ENCODE data around the gene FHIP2A.
"Not testable (repeated sequence)": the region's sequence is repeated elsewhere in the genome, so short reads cannot be mapped to it uniquely, and the experiment has no call there.

FHIP2A gene

DNA sequence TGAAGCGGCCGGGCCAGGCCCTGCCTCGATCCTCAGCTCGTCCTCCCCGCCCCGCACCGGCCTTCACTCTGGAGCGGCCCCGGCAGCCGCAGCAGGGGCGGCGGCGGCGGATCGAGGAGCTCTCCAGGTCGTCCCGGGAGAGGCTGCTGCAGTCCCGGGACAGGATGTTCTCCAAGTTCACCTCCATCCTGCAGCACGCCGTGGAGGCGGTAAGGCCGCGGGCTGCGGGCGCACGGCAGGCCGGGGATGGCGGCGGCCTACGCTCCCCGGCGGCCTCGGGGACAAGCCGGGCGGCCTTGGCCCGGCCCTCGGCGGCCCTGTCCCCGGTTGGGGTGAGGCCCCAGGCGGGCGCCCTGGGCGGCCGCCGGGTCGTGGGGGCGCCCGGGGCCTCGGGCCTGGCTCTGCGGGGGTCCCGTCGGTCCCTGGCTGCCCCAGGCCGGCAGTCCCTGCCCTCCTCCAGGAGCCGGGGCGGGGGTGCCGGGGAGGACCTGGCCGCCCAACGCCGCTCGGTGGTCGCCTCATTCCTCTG lies 399 bp downstream of the FHIP2A start:
- no peak for DNase-seq

DNA sequence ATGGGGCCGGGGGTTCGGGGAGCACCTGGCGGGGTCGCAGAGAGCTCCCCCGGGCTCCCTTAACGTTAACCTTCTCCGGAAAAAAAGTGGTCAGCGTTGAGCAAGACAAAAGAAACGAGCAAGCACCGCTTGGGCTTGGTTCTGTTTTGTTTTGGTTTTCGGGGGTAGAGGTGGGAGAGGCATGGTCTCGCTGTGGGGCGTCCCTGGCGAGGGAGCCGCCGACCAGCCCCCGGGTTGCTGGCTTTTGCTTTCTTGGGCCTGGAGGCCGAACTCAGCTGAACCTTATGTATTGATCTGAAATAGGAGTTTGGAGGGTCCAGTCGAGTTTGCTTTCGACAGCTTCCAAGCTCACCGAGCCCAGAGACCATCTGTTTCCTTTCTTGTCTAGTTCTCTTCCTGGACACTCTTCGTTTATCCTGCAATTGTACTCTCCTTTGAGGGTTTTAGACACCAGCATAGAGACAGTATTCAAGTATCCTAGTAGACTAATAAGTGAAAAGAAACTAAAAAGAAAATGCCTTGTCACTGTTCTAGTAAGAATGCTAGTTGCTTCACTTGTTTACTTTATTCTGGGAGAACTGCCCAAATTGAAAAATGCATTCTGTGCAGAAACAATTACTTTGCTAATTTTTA lies 980 bp downstream of the FHIP2A start:
- DNase-seq = no peak

GRCh38 chr10:114823077-114823463 lies 1.5 kb downstream of the FHIP2A start:
- DNase-seq = no peak

DNA sequence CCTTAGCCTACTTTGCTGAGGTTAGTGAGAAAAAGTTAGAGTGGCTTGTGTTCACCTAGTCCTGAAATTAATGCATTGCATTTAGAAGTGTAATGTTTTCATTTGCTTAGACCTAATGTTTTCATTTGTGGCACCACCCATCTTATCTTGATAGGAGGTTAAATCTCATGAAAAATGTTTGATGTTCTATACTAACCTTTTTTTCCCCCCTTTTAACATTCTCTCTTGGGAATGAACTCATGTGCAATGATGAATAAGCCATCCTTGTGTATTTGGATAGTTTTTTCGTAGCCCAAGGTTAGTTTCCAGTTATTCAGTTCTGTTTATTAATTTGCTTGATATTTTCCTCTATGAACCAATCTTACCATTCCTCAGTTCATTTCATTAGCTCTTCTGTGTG lies 2.8 kb downstream of the FHIP2A start:
- no peak for DNase-seq

GRCh38 chr10:114825513-114826253 lies 4.1 kb downstream of the FHIP2A start:
- DNase-seq = no peak

- DNase-seq = no peak
Observed at GRCh38 chr10:114829160-114829909, 7.8 kb downstream of the FHIP2A start.

DNA sequence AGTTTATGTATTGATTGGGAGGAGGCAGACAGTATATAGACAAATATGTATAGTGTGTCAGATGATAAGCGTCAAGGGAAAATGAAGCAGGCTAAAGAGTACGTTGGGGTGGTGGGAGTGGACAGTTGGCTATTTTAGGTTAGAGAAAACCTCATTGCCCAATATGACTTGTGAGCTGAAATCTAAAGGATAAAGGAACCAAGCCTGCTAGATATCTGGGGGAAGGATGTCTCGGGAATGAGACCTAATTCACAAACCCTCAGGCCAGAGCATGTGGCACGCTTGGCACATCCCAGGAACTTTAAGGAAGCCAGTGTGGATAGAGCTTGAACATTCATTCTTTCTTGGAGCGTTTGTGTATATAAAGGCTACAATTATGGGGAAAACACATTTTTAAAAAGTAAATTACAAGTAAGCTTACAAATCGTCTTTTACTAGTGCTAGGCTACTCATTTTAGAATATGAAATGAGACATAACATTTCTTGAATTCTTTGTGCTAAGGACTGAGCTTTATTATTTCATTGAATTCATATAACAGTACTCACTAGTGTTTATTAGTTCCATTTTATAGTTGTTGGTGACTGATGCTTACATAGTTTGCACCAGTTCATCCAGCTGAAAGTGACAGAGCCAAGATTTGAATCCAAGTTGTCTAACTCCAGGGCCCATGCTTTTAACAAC lies 9.7 kb downstream of the FHIP2A start:
- DNase-seq = no peak

DNA sequence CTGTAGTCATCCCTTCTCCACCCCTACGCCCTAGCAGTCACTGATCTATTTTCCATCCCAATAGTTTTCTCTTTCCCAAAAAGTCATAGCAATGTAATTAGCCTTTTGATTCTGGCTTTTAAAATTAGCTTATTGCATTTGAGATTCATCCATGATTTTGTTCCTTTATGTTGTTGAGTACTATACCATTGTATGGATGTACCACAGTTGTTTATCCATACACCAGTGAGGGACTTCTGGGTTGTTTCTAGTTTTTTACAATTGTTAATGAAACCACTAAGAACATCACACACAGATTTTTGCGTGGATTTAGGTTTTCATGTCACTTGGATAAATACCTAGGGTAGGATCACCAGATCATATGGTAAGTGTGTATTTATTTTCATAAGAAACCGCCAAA lies 16.1 kb downstream of the FHIP2A start:
- no peak for DNase-seq

DNA sequence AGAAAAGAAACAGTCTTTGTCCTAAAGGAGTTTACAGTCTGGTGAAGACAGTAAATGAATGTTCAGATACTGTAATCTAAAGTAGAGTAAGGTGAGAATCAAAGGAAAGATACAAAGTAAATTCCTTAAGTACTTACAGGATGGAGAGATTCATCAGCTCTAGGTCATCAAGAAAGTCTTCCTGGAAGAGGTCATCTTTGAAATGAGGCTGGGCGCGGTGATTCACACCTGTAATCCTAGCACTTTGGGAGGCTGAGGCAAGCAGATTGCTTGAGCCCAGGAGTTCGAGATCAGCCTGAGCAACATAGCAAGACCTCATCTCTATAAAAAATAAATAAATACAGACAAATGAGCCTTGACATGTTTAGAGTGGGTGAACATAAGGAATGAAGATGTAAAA lies 18.3 kb downstream of the FHIP2A start:
- no peak for DNase-seq

GRCh38 chr10:114845978-114846693 lies 24.6 kb downstream of the FHIP2A start:
- DNase-seq = no peak

DNA sequence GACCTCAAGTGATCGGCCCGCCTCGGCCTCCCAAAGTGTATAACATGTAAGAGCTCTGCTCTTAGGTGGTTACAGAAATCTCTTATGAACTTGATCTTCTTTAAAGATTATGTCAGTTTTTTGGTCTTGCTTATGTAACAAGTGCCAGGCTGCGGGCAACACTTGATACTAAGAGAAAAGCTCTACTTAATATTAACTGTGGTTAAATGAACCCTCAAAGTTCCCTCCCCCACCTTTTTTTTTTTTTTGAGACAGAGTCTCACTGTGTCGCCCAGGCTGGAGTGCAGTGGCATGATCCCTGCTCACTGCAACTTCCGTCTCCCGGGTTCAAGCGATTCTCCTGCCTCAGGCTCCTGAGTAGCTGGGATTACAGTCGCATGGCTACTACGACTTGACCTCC lies 25.9 kb downstream of the FHIP2A start:
- DNase-seq = not testable (repeated sequence)

DNA sequence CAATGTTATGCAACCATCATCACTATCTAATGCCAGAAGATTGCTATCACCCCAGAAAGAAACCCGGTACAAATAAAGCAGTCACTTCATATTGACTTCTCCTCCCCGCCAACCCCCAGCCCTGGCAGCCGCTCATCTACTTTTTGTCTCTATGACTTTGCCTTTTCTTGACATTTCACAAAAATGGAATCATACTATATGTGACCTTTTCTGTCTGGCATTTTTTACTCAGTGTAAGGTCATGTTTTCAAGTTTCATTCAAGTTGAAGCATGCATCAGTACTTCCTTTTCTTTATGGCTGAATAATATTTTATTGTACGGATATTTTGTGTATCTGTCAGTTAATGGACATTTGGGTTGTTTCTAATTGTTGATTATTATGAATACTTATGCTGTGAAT lies 28.1 kb downstream of the FHIP2A start:
- DNase-seq = no peak

DNA sequence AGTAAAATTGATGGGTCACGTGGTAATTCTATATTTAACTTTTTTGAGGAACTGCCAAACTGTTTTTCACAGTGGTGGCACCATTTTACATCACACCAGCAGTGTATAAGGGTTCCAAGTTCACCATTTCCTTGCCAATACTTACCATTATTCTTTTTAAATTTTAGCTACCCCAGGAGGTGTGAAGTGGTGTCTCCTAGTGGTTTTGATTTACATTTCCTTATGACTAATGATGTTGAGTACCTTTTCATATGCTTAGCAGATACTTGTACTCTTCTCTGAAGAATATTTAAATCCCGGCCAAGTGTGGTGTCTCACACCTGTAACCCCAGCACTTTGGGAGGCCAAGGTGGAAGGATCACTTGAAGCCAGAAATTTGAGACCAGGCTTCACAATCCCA lies 28.5 kb downstream of the FHIP2A start:
- DNase-seq = no peak

- DNase-seq = no peak
Observed at GRCh38 chr10:114851336-114851735, 29.8 kb downstream of the FHIP2A start.

- no peak for DNase-seq
Observed at GRCh38 chr10:114852197-114852596, 30.6 kb downstream of the FHIP2A start.

DNA sequence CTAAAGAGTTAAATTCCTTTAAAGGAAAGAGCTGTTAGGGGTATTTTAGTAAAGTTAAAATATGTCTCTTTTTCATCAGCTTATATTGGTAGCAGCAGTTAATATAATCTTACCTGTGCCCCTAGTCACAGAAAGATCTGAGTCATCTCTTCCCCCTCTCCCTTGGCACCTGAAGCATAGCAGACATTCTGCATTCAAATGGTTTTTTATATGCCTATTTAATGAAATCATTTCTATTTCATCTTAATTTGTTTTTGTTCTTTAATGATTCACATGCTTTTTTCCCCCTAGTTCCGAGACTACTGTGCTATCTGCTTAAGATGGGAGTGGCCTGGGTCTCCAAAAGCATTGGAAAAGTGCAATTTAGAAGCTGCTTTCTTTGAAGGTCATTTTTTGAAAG lies 33.3 kb downstream of the FHIP2A start:
- DNase-seq = no peak

- DNase-seq = no peak
Observed at GRCh38 chr10:114855776-114856543, 34.4 kb downstream of the FHIP2A start.

GRCh38 chr10:114856544-114857287 lies 35.1 kb downstream of the FHIP2A start:
- no peak for DNase-seq

DNA sequence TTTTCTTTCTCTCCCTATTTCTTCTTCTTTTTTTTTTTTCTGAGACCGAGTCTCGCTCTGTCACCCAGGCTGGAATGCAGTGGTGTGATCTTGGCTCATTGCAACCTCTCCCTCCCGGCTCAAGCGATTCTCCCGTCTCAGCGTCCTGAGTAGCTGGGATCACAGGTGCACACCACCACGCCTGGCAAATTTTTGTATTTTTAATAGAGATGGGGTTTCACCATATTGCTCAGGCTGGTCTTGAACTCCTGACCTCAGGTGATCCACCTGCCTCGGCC lies 35.6 kb downstream of the FHIP2A start:
- DNase-seq = not testable (repeated sequence)

DNA sequence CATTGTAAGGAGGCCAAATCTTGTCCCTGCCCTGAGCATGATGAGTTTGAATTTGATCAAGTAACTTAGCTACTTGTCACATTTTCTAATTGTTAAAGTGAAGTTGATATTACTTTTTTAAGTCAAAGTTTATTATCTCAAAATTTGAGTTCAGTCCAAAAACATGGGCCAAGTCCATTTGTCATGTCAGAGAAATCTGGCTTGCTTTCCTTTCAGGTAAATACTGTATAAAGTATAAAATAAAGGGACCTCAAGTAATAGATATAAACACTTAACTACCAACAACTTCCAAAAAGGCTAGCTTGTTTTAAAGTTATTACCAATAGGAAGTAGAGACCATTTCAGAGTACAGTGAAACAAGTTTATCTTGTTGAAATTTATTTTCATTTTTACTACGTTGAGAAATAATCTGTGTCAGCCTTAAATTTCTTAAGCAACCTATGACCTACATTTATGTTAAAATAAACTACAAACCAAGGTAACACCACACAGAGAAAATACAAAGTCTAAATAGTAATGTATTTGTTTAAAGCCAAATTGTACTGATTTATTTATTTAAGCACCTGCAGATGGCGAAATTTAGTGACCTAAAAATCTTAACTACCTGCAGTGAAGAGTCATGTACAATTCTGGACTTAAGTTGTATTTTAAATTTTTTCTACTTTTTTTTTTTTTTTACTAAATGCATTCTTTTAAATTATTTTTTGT lies 36.5 kb downstream of the FHIP2A start:
- no peak for DNase-seq

GRCh38 chr10:114859222-114859621 lies 37.6 kb downstream of the FHIP2A start:
- no peak for DNase-seq

Measured in cortex of kidney (tissue), 1 donor.